HUES6 (cell line): Measurements from ENCODE around the gene MRRF.
A peak's percentile ranks its signal among the peaks of the same experiment; 100 is the strongest.

Source experiments
- H3K27ac ChIP-seq: 2 replicates; pipeline ENCODE4 v1.7.0; 2013; ENCODE audit warnings: low read depth, mild to moderate bottlenecking, low read length, inconsistent platforms
- H3K27me3 ChIP-seq: 2 replicates; pipeline ENCODE4 v1.6.1; 2013; ENCODE audit warnings: low read length; ENCODE audit not compliant: control insufficient read depth, insufficient read depth
- H3K36me3 ChIP-seq: 2 replicates; pipeline ENCODE4 v1.6.1; 2013; ENCODE audit warnings: low read length; ENCODE audit not compliant: control insufficient read depth, insufficient read depth
- H3K4me1 ChIP-seq: 2 replicates; pipeline ENCODE4 v1.6.1; 2013; ENCODE audit warnings: low read length; ENCODE audit not compliant: control insufficient read depth, insufficient read depth
- H3K4me3 ChIP-seq: 2 replicates; pipeline ENCODE4 v1.5.1; 2013; ENCODE audit warnings: low read depth, low read length
- H3K9ac ChIP-seq: one replicate; pipeline ENCODE4 v1.6.1; 2013; ENCODE audit warnings: mild to moderate bottlenecking, low read length
- H3K9me3 ChIP-seq: 2 replicates; pipeline ENCODE4 v1.6.1; 2013; ENCODE audit warnings: low read depth, low read length; ENCODE audit not compliant: control insufficient read depth, insufficient read depth

The MRRF gene

GRCh38 chr9:122333169-122333808, 68.6 kb downstream of the MRRF start:
- no peak overlapping the region for H3K9ac ChIP-seq
- no peak overlapping the region for H3K27ac ChIP-seq
- H3K9me3 ChIP-seq = no peaks in the 10 kb centered on the region

GRCh38 chr9:122334916-122335315, 70.2 kb downstream of the MRRF start:
- Histone ChIP-seq H3K4me3 (no peak overlapping the region), H3K36me3 (no peaks in the 10 kb centered on the region), H3K4me1 (peaks cover 50% of the 10 kb centered on the region), H3K27ac (no peak overlapping the region), H3K9ac (no peak overlapping the region), H3K9me3 (no peaks in the 10 kb centered on the region), H3K27me3 (peaks cover 10% of the 10 kb centered on the region; the same call in 1 of the 2 replicates)

More at GRCh38 chr9:122333169-122333808, 68.6 kb downstream of the MRRF start:
- H3K27me3 ChIP-seq = no peaks in the 10 kb centered on the region
- H3K4me1 ChIP-seq = peaks cover 52% of the 10 kb centered on the region
- no peak overlapping the region for H3K4me3 ChIP-seq
- 0 out of 2 replicates have a peak, but pooled peaks cover 2% of the 10 kb centered on the region for H3K36me3 ChIP-seq

- Histone ChIP-seq H3K4me1 (peaks cover 48% of the 10 kb centered on the region), H3K4me3 (no peak overlapping the region), H3K9me3 (no peaks in the 10 kb centered on the region), H3K36me3 (no peaks in the 10 kb centered on the region), H3K9ac (no peak overlapping the region), H3K27me3 (peaks cover 10% of the 10 kb centered on the region; the same call in 1 of the 2 replicates), H3K27ac (no peak overlapping the region)
Measured at GRCh38 chr9:122336189-122336588, 71.5 kb downstream of the MRRF start.

- Histone ChIP-seq H3K9me3 (no peaks in the 10 kb centered on the region), H3K27ac (no peak overlapping the region), H3K36me3 (no peaks in the 10 kb centered on the region), H3K9ac (no peak overlapping the region), H3K27me3 (peaks cover 10% of the 10 kb centered on the region; the same call in 1 of the 2 replicates), H3K4me3 (peak overlapping the region; percentile 37), H3K4me1 (peaks cover 42% of the 10 kb centered on the region)
Measured at GRCh38 chr9:122336866-122337555, 72.3 kb downstream of the MRRF start.

- Histone ChIP-seq H3K9me3 (no peaks in the 10 kb centered on the region), H3K27me3 (peaks cover 10% of the 10 kb centered on the region; the same call in 1 of the 2 replicates), H3K27ac (no peak overlapping the region), H3K36me3 (no peaks in the 10 kb centered on the region), H3K9ac (no peak overlapping the region), H3K4me3 (peak overlapping the region; percentile 37), H3K4me1 (peaks cover 42% of the 10 kb centered on the region)
Measured at GRCh38 chr9:122337556-122337929, 72.9 kb downstream of the MRRF start.

- Histone ChIP-seq H3K4me3 (no peak overlapping the region), H3K9ac (no peak overlapping the region), H3K27me3 (peaks cover 10% of the 10 kb centered on the region; the same call in 1 of the 2 replicates), H3K36me3 (no peaks in the 10 kb centered on the region), H3K4me1 (peaks cover 36% of the 10 kb centered on the region), H3K27ac (no peak overlapping the region), H3K9me3 (no peaks in the 10 kb centered on the region)
Measured at GRCh38 chr9:122338536-122338935, 73.9 kb downstream of the MRRF start.

GRCh38 chr9:122338994-122339393, 74.3 kb downstream of the MRRF start:
- H3K9me3 ChIP-seq = no peaks in the 10 kb centered on the region
- H3K36me3 ChIP-seq = no peaks in the 10 kb centered on the region
- no peak overlapping the region for H3K4me3 ChIP-seq
- peaks cover 10% of the 10 kb centered on the region; the same call in 1 of the 2 replicates for H3K27me3 ChIP-seq
- H3K9ac ChIP-seq = no peak overlapping the region
- peaks cover 35% of the 10 kb centered on the region for H3K4me1 ChIP-seq
- no peak overlapping the region for H3K27ac ChIP-seq

GRCh38 chr9:122339579-122339978, 74.9 kb downstream of the MRRF start:
- H3K27ac ChIP-seq = no peak overlapping the region
- no peaks in the 10 kb centered on the region for H3K9me3 ChIP-seq
- H3K9ac ChIP-seq = no peak overlapping the region
- no peak overlapping the region for H3K4me3 ChIP-seq
- H3K4me1 ChIP-seq = peaks cover 35% of the 10 kb centered on the region
- peaks cover 10% of the 10 kb centered on the region; the same call in 1 of the 2 replicates for H3K27me3 ChIP-seq
- no peaks in the 10 kb centered on the region for H3K36me3 ChIP-seq

GRCh38 chr9:122340161-122340560, 75.5 kb downstream of the MRRF start:
- H3K9me3 ChIP-seq = no peaks in the 10 kb centered on the region
- no peak overlapping the region for H3K4me3 ChIP-seq
- peaks cover 10% of the 10 kb centered on the region; the same call in 1 of the 2 replicates for H3K27me3 ChIP-seq
- H3K4me1 ChIP-seq = peaks cover 35% of the 10 kb centered on the region
- H3K9ac ChIP-seq = no peak overlapping the region
- no peak overlapping the region for H3K27ac ChIP-seq
- H3K36me3 ChIP-seq = no peaks in the 10 kb centered on the region

- no peak overlapping the region for H3K9ac ChIP-seq
- no peak overlapping the region for H3K4me3 ChIP-seq
- peaks cover 16% of the 10 kb centered on the region for H3K4me1 ChIP-seq
- H3K9me3 ChIP-seq = no peaks in the 10 kb centered on the region
- H3K27ac ChIP-seq = no peak overlapping the region
- H3K36me3 ChIP-seq = no peaks in the 10 kb centered on the region
- H3K27me3 ChIP-seq = peaks cover 26% of the 10 kb centered on the region
Measured at GRCh38 chr9:122342323-122343050, 77.8 kb downstream of the MRRF start.
